Spleen (tissue), 11 donors: Measurements from ENCODE around the gene MXRA8. TPM values are rescaled to one million over a fixed set of nuclear protein-coding genes. Genes with fewer than 3 reads are reported as not detected.

Source experiments
- DNase-seq: peaks from one replicate; pipeline ENCODE4 v3.0.0-alpha.2; 2020
- H3K27ac ChIP-seq, 8 donors: fragments of 200-600 bp; sonication (generic) in 7 of 8; 1 replicate in 4 of 8; 2 replicates in 4 of 8; pipeline versions ENCODE4 v1.5.0 to v1.8.0; 2016 to 2021; ENCODE audit warnings: inconsistent platforms in 4 of 8, mild to moderate bottlenecking in 4 of 8, moderate library complexity in 1 of 8
- H3K27me3 ChIP-seq, 7 donors: fragments of 200-600 bp; sonication (generic) in 6 of 7; replicated peaks in 1 of 7; 1 replicate in 4 of 7; 2 replicates in 3 of 7; pipeline versions ENCODE4 v1.5.0 to v1.8.0; 2016 to 2021; ENCODE audit warnings: inconsistent platforms in 3 of 7, mild to moderate bottlenecking in 1 of 7
- H3K36me3 ChIP-seq, 6 donors: fragments of 200-600 bp; sonication (generic) in 5 of 6; 1 replicate in 4 of 6; 2 replicates in 2 of 6; pipeline versions ENCODE4 v1.5.0 to v1.8.0; 2016 to 2021; ENCODE audit warnings: inconsistent platforms in 2 of 6
- H3K4me1 ChIP-seq, 6 donors: fragments of 200-600 bp; sonication (generic) in 5 of 6; 1 replicate in 3 of 6; 2 replicates in 3 of 6; pipeline versions ENCODE4 v1.5.0 to v1.8.0; 2016 to 2021; ENCODE audit warnings: inconsistent platforms in 3 of 6
- H3K4me3 ChIP-seq, 8 donors: fragments of 200-600 bp; sonication (generic) in 7 of 8; 1 replicate in 4 of 8; 2 replicates in 4 of 8; pipeline versions ENCODE4 v1.5.0 to v1.8.0; 2016 to 2021; ENCODE audit warnings: inconsistent platforms in 4 of 8, mild to moderate bottlenecking in 4 of 8, moderate library complexity in 2 of 8
- H3K9me3 ChIP-seq, 8 donors: fragments of 200-600 bp; sonication (generic) in 7 of 8; 1 replicate in 4 of 8; 2 replicates in 4 of 8; pipeline versions ENCODE4 v1.5.0 to v1.8.0; 2016 to 2021; ENCODE audit warnings: inconsistent platforms in 4 of 8
- CTCF ChIP-seq, 11 experiments: fragments of 200-600 bp in 7 of 11; fragments of 450-650 bp in 4 of 11; sonication (generic) in 4 of 11; IDR thresholded peaks in 8 of 11; conservative IDR thresholded peaks in 3 of 11; 1 replicate in 7 of 11; 2 replicates in 4 of 11; pipeline versions ENCODE4 v1.4.0 to v1.8.0; 2016 to 2021; ENCODE audit warnings: antibody characterized with exemption in 11 of 11, inconsistent platforms in 4 of 11, mild to moderate bottlenecking in 1 of 11
- POLR2A ChIP-seq, 3 donors: fragments of 450-650 bp; IDR thresholded peaks; one replicate each; pipeline ENCODE4 v1.5.1; 2017; ENCODE audit warnings: antibody characterized with exemption in 3 of 3, mild to moderate bottlenecking in 1 of 3
- POLR2AphosphoS5 ChIP-seq, 3 donors: sonication (generic); formaldehyde crosslinking; IDR thresholded peaks; one replicate each; pipeline ENCODE4 v1.5.1; 2017; ENCODE audit warnings: antibody characterized with exemption in 3 of 3
- WGBS, 5 donors: extraction: QIAGEN DNeasy Blood & Tissue Kit in 3 of 5; methylation state at CpG; one replicate each; pipeline versions ENCODE4 v1.1.5 to v1.1.7; 2013 to 2018; 5-methylcytosine and 5-hydroxymethylcytosine counted together
- intact Hi-C: fragments of 100-400 bp; cut with DNase I; formaldehyde crosslinking; loops from one replicate; pipeline ENCODE4 v1.15.0; 2023; ENCODE audit warnings: low total_unique reads
- polyA plus RNA-seq, 3 donors: library from polyadenylated mRNA; stranded (reverse); fragments of 200-250 nt; gene quantifications; one replicate each; pipeline ENCODE4 v1.2.1, GENCODE V29; 2013
- total RNA-seq, 7 donors: library from RNA; depleted of rRNA in 3 of 7; stranded (reverse); fragments of >200 nt in 3 of 7; fragmentation: NEBNext Ultra II Directional in 4 of 7; extraction: Animal tissue kit (Norgen Biotek cat#: 25700) in 4 of 7; gene quantifications; one replicate each; pipeline versions ENCODE4 v1.1.0 to v1.2.1, GENCODE V29; 2016 to 2021
- donor health status: healthy with polysubstance abuse.
- donor health status: DM: no; HTN: no; CAD: no; lungs with moderate emphysema.
- donor health status: DM: no; HTN: no; CAD: no.
- donor health status: Bipolar disorder and iron deficiency.
- donor health status: healthy.
- donor health status: DM: no; HTN: no; CAD: no.
- donor health status: DM: yes; HTN: yes; CAD: no.

MXRA8 gene
- total and polyA plus RNA-seq, 10 donors, result 25.9 to 71.7 (median 47.1) TPM

- peak overlapping the region in 2 of 8 donors; percentile 98 for H3K27ac ChIP-seq
- no peaks in the 10 kb centered on the region for H3K27me3 ChIP-seq
- H3K36me3 ChIP-seq, result peaks cover 0 to 38% (median 9%) of the 10 kb centered on the region in 6 donors
- no peaks in the 10 kb centered on the region for H3K9me3 ChIP-seq
- WGBS, 5 donors, result 89 to 95% (median 93%) methylated on average over 10 of the region's 10 CpGs
- TF ChIP-seq POLR2AphosphoS5 (IDR thresholded peaks at IDR 0.05) (no peak), CTCF (IDR thresholded peaks at IDR 0.05 in 8 of 11, conservative IDR thresholded peaks at IDR 0.05 in 3 of 11) (no peak), POLR2A (IDR thresholded peaks at IDR 0.05) (no peak)
- intact Hi-C loops, result no loop called here
- H3K4me3 ChIP-seq, result no peak overlapping the region
- no peak for DNase-seq
- H3K4me1 ChIP-seq, result peaks cover 19 to 41% (median 38%) of the 10 kb centered on the region in 6 donors
These were observed 18.3 kb upstream of the MXRA8 start for GRCh38 chr1:1376551-1377226.

GRCh38 chr1:1374929-1375662 lies 16.7 kb upstream of the MXRA8 start, which contains the start of gene AURKAIP1:
TSS of gene AURKAIP1 (minus strand) at chr1:1375207. CDS start at chr1:1374756, 451 bp downstream.
- peaks cover 0 to 22% (median 9%) of the 10 kb centered on the region in 6 donors for H3K36me3 ChIP-seq
- 0 to 1% (median 1%) methylated on average over 24 to 85 of the region's 85 CpGs for WGBS, 5 donors
- TF ChIP-seq POLR2AphosphoS5 (IDR thresholded peaks at IDR 0.05), result peak; percentile 91 to 96 (median 94)
- TF ChIP-seq POLR2A (IDR thresholded peaks at IDR 0.05), result peak in 1 of 3 donors; percentile 30
- peak in 9 of 11 experiments; percentile 13 to 71 (median 53) for TF ChIP-seq CTCF (IDR thresholded peaks at IDR 0.05 in 8 of 11, conservative IDR thresholded peaks at IDR 0.05 in 3 of 11)
- H3K4me3 ChIP-seq, result peak within 1 kb of the TSS; percentile 83 to 97 (median 92)
- intact Hi-C loops, result no loop called here
- no peaks in the 10 kb centered on the region for H3K27me3 ChIP-seq
- H3K27ac ChIP-seq, result peak within 1 kb of the TSS; percentile 85 to 98 (median 95)
- no peaks in the 10 kb centered on the region for H3K9me3 ChIP-seq
- peak; percentile 99 for DNase-seq
- peaks cover 22 to 53% (median 46%) of the 10 kb centered on the region in 6 donors for H3K4me1 ChIP-seq

DNA sequence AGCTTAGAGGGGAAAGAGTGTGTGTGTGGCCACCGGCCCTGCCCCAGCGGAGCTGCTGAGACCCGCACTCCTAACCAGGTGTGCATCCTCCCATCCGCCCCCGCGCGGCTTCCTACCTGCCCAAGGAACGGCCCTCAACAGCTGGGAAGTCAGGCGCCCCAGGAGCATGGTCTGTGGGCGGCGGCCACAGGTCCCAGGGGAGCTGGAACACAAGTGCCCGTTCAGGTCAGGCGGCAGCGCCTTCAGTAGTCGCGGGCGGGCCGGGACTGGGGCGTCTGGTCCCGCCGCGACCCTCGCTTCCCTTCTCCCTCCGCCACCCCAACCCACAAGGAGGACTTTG lies 16.2 kb upstream of the MXRA8 start:
- Histone ChIP-seq H3K36me3 (peaks cover 0 to 20% (median 9%) of the 10 kb centered on the region in 6 donors), H3K4me1 (peaks cover 22 to 53% (median 46%) of the 10 kb centered on the region in 6 donors), H3K9me3 (no peaks in the 10 kb centered on the region), H3K27ac (peak overlapping the region; percentile 85 to 98 (median 95)), H3K27me3 (no peaks in the 10 kb centered on the region), H3K4me3 (peak overlapping the region; percentile 83 to 97 (median 92))
- peak; percentile 89 for DNase-seq
- 0 to 2% (median 0%) methylated on average over 19 to 24 of the region's 24 CpGs for WGBS, 5 donors
- TF ChIP-seq POLR2AphosphoS5 (IDR thresholded peaks at IDR 0.05) (no peak), POLR2A (IDR thresholded peaks at IDR 0.05) (no peak), CTCF (IDR thresholded peaks at IDR 0.05 in 8 of 11, conservative IDR thresholded peaks at IDR 0.05 in 3 of 11) (no peak)
- intact Hi-C loops, result no loop called here
